GM19397 (cell line): ENCODE results near the gene COX6A2.

Source experiments
- ATAC-seq: cut with Tn5 transposase; IDR thresholded peaks from one replicate; pipeline ENCODE4 v1.9.1; 2021; ENCODE audit warnings: mild to moderate bottlenecking, moderate library complexity; ENCODE audit not compliant: unreplicated experiment

COX6A2 gene

DNA sequence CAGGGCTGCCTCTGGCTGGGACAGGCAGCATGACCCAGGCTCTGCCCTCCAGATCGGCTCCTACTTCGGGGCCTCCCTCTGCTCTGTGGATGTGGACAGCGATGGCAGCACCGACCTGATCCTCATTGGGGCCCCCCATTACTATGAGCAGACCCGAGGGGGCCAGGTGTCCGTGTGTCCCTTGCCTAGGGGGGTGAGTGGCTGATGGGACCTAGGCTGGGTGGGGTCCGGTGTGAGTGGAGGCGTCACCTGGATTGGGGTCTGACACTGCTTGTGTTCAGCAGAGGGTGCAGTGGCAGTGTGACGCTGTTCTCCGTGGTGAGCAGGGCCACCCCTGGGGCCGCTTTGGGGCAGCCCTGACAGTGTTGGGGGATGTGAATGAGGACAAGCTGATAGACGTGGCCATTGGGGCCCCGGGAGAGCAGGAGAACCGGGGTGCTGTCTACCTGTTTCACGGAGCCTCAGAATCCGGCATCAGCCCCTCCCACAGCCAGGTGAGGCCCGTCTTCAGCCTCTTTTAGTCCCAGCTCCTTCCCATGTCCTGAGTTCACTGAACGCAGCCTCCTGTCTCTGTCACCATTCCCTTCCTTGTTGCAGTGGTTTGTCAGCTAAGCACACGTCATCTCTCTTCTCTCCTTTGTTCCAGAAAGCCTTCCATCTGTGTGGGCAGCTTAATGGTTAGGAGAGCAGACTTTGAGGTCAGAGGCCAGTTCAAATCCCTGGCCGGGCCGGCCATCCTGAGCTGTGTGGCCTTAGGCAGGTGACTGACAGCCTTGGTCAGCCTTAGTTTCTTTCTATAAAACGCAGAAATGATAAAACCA lies 16.9 kb downstream of the COX6A2 start:
- ATAC-seq, result no peak

DNA sequence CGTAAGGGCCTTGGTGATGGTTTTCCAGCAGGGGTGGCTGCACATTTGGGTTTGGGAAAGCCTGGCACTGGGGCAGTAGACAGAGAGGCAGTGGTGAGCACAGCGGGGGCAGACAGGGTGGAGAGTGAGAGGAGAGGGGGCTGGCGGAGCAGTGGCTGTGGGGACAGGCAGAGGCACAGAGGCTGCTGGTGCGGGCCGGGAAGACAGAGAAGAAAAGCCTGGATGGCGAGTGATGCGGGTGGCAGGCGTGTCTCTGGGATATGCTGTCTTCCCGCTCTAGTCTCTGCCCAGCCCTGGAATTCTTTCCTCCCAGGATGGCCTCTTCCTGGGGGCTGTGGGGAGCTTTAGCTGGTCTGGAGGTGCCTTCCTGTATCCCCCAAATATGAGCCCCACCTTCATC lies 18.1 kb downstream of the COX6A2 start:
- ATAC-seq, result no peak

DNA sequence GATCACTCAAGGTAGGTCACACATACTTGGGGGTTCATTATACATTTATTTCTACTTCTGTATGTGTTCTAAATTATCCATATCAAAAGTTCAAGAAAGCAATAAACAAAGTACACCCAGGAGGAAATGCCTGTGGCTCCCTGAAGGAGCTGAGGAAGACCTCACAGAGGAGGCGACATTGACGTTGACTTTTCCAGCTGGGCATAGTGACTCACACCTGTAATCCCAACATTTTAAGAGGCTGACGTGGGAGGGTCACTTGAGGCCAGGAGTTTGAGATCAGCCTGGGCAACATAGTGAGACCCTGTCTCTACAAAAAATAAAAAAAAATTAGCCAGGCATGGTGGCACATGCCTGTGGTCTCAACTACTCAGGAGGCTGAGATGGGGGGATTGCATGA lies 18.7 kb downstream of the COX6A2 start:
- ATAC-seq, result no peak

DNA sequence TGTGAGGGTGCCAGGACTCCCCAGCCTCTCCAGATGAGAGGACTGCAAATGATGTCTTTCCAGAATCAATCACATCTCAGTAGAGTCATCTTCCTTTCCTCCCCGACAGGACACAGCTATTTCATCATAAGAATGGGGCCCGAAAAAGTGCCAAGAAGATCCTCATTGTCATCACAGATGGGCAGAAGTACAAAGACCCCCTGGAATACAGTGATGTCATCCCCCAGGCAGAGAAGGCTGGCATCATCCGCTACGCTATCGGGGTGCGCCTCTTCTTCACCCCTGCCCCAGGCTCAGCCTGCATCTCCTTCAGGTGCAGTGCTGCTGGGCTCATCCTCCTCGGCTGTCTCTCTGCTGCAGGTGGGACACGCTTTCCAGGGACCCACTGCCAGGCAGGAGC lies 20.8 kb downstream of the COX6A2 start:
- ATAC-seq, result no peak

DNA sequence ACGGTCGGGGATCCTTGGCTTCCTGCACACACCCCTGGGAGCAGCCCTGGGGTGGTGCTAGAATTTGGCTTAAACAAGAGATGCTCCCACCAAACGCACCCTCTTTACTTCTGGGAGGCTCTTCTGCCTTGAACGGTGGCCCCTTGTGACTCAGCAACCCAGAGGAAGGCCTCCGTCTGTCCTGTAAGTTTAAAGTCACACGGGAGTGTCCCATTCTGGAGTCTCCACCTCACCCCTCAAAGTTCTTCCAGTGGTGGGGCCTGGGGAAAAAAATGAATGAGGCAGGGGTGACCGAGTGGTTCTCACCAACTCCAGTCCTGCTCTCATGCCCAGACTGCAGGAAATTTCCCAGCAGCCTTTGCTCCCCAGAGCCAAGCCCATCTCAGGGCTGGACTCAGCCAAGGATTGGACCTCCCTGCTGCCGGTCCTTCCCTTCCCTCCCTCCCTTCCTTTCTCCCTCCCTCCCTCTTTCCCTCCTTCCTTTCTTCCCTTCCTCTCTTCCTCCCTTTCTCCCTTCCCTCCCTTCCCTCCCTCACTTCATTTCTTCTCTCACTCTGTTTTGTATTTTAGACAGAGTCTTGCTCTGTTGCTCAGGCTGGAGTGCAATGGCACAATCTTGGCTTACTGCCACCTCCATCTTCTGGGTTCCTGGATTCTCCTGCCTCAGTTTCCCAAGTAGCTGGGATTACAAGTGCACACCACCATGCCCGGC lies 23.7 kb downstream of the COX6A2 start:
- ATAC-seq, result no peak

DNA sequence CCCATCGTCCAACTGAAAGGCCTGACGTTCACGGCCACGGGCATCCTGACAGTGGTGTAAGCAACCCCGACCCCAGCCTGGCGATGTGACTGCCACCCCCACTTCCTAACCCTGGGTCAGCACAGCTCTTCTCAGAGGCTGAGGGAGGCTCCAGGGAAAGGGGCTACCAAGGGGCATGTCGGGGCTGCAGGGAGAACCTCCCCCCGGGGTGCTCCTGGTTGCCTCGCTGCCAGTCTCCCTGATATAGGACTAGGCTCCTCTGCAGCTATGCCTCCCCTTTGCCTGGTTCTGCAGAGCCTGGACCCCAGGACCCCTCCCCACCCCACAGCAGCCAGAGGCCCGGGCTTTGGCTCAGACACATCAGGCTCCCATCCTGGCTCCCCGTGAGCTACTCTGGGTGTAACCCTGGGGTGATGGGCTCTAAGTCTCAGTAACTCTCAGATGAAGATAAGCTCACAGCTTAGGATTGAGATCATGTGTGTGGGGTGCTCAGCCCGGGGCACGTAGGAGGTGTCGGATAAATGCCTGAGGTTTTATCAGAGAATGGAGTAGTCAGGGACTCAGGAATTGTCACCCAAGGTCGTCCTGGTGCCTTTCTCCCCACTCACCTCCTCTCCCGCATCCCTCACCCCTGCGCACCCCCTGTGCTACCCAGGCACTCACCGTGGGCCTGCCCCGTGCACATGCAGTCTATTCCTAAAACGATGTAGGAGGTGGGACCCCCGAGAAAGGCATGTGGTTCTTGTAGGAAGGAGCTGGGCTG lies 24.4 kb downstream of the COX6A2 start:
- no peak for ATAC-seq

DNA sequence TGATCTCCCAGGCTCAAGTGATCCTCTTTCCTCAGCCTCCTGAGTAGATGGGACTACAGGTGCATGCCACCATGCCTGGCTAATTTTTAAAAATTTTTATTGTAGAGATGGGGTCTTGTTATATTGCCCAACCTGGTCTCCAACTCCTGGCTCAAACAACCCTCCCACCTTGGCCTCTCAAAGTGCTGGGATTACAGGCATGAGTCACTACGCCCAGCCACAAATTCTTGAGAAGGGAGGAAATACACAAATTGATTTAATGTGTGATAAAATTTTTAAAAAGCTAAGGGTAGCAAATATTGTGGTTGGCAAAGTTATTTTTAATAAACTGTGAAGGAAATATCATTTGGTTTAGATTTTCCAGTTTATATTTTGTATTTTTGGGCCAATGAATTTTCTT lies 25.5 kb downstream of the COX6A2 start:
- no peak for ATAC-seq

DNA sequence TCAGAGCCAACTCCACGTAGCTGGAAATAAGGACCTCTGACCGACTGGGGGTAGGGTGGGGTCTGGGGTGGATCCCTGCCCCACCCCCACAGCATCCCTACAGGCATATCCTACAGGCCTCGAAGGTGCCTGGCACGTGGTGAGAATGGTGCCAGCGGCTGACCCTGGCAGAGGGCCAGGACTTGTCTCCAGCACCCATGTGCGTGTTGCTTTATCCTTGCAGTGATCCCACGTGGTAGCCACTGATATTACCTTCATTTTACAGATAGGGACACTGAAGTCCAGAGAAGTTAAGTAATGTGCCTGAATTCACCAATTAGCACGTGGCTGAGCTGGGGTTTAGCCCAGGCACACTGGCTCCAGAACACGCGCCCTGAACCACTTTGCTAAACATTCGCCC lies 26.7 kb downstream of the COX6A2 start:
- ATAC-seq, result no peak

DNA sequence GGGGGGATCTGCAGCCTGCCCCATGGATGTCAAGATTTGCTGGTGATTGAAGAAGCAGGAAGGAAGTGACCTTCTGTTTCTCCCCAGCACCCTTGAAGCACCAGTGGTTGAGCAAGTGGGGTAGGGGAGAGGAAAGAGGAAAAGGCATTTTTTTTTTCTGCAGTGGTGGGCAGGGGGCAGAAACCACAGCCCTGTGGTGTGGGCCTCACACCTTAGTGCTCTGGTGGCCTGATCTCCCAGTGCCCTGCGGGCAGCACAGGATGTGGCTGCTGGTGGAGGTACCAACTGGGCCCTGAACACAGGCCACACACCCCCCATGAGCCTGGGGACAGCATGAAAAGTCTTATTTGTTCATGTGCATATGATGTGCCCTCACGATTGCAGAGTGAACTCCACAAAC lies 28.0 kb downstream of the COX6A2 start:
- ATAC-seq, result no peak

DNA sequence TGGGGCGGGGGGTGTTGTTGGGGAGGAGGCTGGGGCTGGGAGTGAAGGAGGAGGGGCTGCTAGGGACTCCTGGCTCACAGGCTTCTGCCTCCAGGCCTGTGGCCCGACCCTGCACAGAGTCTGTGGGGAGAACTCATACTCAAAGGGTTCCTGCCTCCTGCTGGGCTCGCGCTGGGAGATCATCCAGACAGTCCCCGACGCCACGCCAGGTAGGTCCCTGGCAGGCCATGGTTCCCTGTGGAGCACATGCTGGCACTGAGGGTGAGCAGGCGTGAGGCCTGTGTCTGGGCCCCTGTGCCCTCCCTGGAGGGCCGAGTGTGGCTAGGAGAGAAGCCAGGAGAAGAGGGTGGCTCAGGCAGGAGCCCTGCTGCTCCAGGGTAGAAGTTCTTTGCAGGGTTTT lies 30.5 kb downstream of the COX6A2 start:
- ATAC-seq, result no peak

DNA sequence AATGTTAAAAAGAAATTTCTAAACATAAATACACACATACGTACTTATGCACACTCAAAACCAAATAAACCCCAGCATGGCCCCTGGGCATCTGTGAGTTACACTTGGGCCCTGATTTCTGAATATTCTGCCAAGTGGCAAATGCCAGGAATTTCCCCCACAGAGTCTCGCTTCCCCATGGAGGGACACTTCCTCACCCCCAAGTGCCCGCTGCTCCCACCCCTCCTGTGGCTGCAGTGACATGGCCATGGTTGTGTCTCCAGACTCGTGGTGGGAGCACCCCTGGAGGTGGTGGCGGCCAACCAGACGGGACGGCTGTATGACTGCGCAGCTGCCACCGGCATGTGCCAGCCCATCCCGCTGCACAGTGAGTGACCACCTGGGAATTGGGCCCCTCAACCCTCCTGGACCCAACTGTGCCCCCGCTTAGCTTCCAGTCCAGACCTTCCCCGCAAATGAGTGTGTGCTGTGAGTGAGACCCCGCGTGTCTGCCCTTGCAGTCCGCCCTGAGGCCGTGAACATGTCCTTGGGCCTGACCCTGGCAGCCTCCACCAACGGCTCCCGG lies 31.0 kb downstream of the COX6A2 start:
- no peak for ATAC-seq

DNA sequence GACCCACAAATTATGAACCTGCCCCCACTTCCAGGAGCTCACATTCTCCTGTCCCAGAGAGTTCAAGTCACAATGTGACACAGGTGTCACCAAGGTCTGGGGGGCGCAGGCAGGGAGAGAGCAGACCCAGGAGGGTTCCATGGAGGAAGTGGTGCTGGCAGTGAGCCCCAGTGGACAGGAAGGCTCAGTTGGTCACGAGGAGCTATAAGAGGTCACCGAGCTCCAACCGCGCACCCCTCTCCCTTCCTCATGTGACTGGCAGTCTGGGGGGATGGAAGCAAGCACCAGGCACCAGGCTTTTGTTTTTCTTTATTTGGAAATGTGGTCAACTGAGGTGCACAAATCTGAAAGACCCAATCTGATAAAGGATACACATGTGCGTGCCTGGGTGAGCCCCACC lies 32.5 kb downstream of the COX6A2 start:
- ATAC-seq, result no peak

DNA sequence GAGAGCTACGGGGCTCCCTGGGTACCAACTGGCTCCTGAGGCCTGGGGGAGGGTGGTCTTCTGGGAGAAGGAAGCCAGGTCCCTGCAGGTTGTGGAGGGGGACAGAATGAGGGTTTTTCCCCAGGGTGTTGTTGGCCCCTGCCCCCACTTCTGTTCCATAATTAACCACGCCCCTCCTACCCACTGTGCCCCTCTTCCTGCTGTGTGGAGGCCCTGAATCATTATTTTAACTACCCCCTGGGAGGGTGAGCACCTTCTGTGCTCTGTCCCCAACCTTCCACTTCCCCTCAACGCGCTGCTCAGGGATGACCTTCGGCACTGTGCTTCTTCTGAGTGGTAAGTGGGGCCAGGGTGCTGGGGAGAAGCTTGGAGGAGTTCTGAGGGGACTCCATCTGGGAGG lies 35.1 kb downstream of the COX6A2 start, which contains the start of gene ITGAD:
TSS of gene ITGAD (plus strand) at position 280 of the 400 bp plus-strand sequence. CDS start at position 306, 26 bp downstream.
- ATAC-seq, result no peak

DNA sequence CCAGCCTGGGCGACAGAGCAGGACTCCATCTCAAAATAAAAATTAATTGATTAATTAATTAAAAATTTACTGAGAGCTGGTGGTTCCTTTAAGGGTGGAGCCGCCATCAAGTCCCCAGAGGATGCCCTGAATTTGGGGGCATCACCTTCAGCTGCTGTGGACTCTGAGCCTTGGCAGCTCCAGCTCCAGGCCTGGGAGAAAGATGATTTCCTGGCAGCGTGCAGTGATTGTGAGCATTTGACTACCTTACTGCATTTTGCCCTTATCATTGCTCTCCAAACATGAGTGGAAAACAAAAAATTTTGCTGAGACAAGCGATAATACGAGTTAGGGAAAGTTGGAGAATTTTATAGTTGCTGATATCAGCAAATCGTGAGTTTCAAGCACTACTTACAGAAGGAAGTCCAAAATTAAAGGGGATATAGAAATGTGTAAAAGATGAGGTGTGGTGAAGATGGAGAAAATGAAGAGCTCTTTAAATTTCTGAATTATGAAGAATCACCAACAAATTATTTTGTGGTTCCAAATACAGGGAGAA lies 37.6 kb downstream of the COX6A2 start:
- ATAC-seq, result no peak

DNA sequence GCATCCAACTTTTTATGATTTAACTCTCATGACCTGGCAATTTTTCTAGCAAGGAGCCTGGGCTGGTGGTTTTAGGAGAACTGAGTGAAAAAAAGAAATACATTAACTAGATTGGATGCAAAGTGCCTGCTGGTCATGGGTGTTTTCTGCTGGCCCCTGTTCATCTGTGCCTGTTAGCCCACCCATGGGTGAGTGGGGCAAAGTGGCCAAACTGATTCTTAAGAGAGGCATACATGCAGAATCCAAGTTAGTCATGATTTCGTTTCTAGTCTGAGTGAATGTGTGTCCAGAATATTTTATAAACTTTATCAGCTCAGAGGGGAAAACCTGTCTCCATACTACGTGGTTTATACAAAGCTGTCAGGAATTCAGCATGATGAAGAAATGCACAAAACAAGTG lies 39.6 kb downstream of the COX6A2 start:
- no peak for ATAC-seq

DNA sequence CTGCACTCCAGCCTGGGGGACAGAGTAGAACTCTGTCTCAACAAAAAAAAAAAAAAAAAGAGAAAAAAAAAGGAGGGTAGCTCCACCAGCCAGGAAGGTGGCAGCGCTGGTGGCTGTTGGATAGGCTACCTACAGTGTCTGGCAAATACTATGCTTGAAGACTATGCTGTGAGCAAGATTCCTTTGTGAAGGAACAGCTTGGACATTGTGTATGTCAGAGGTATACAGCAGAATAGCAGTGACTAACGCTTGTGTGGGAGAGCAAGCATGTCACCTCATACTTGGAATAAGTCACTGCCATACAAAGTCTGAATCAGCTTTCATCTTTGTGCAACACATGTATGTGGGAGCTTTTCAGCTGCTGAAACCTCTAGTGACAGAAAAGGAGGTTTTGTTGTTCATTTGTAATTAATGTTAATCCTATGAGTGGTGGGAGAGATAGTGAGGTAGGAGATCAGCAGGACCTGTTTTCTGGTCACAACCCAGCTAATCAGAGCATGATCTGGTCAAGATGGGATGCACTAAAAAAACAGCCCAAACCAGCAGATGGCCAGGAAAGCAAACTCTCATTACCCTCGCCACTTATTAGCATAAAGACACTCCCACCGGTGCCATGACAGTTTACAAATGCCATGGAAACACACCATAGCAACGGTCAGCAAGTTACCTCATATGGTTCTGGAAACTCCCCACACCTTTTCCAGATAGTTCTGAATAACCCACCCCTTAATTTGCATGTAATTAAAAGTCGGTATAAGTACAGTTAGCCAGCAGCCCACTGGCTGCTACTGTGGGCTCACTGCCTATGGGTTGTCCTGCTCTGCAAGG lies 41.8 kb downstream of the COX6A2 start:
- ATAC-seq, result no peak

DNA sequence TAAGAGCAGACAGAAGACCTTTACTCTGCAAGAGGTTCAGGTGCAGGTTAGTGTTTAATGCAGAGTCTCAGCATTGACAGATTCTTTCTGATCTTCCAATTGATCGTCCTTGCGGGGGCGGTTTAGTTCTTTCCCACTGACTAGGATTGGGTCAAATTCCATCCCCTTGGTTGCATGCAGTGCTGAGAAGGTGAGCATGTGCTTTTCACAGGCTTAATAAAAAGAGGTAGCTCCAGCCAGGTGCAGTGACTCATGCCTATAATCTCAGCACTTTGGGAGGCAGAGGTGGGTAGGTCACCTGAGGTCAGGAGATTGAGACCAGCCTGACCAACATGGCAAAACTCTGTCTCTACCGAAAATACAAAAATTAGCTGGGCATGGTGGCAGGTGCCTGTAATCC lies 42.5 kb downstream of the COX6A2 start:
- ATAC-seq, result no peak

DNA sequence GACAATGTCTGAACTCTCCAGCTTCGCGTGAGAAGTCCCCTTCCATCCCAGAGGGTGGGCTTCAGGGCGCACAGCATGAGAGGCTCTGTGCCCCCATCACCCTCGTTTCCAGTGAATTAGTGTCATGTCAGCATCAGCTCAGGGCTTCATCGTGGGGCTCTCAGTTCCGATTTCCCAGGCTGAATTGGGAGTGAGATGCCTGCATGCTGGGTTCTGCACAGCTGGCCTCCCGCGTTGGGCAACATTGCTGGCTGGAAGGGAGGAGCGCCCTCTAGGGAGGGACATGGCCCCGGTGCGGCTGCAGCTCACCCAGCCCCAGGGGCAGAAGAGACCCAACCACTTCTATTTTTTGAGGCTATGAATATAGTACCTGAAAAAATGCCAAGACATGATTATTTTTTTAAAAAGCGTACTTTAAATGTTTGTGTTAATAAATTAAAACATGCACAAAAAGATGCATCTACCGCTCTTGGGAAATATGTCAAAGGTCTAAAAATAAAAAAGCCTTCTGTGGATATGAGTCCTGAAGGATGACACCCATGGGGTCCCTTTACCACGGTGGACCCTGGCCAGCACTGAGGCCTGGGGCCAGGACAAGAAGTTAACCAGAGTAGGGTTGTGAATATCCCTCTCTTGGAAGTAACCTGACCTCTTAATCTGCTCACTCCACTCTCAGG lies 45.5 kb downstream of the COX6A2 start:
- ATAC-seq, result no peak

DNA sequence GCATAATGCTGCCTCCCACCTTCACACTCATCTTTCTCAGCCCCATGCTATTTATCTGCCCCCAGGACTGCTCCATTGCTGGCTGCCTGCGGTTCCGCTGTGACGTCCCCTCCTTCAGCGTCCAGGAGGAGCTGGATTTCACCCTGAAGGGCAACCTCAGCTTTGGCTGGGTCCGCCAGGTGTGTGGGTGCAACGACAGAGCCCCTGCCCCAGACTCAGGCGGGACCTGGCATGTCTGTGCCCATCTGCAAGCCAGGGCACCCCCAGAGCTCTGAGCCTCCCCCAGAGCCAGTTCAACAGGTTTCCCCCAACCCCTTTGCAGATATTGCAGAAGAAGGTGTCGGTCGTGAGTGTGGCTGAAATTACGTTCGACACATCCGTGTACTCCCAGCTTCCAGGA lies 48.0 kb downstream of the COX6A2 start:
- ATAC-seq, result no peak
